RWPE2 (cell line): ENCODE results near the gene TNS3.
A peak's percentile ranks its signal among the peaks of the same experiment; 100 is the strongest.

Source experiments
- ATAC-seq: fragments of 200-7000 bp; cut with Tn5 transposase; 3 replicates; pipeline ENCODE4 v1.9.1; 2021; ENCODE audit warnings: low read depth
- DNase-seq: peaks from one replicate; pipeline ENCODE4 v3.0.0-alpha.2; 2020; ENCODE audit warnings: low spot score
- H3K27ac ChIP-seq: fragments of 450-650 bp; 2 replicates; pipeline ENCODE4 v1.5.1; 2017; ENCODE audit warnings: mild to moderate bottlenecking; ENCODE audit not compliant: poor library complexity, severe bottlenecking
- H3K27me3 ChIP-seq: fragments of 250-450 bp; sonication (Bioruptor Pico); 2 replicates; pipeline ENCODE4 v1.5.1; 2021; ENCODE audit warnings: mild to moderate bottlenecking, moderate library complexity; ENCODE audit not compliant: insufficient read depth, poor library complexity, severe bottlenecking
- H3K36me3 ChIP-seq: fragments of 250-450 bp; sonication (Bioruptor Pico); 2 replicates; pipeline ENCODE4 v1.5.1; 2020; ENCODE audit warnings: low read depth, mild to moderate bottlenecking, moderate library complexity
- H3K4me1 ChIP-seq: fragments of 250-450 bp; sonication (Bioruptor Pico); 2 replicates; pipeline ENCODE4 v1.5.1; 2021; ENCODE audit warnings: mild to moderate bottlenecking, moderate library complexity; ENCODE audit not compliant: insufficient read depth, poor library complexity, severe bottlenecking
- H3K4me3 ChIP-seq: fragments of 250-450 bp; sonication (Bioruptor Pico); 2 replicates; pipeline ENCODE4 v1.5.1; 2021; ENCODE audit warnings: mild to moderate bottlenecking, moderate library complexity; ENCODE audit not compliant: severe bottlenecking
- H3K9me3 ChIP-seq: fragments of 250-450 bp; sonication (Bioruptor Pico); 2 replicates; pipeline ENCODE4 v1.5.1; 2021; ENCODE audit warnings: mild to moderate bottlenecking, moderate library complexity; ENCODE audit not compliant: severe bottlenecking
- TF ChIP-seq, protein P1 (sequence below): fragments of 450-650 bp; IDR thresholded peaks from one replicate; pipeline ENCODE4 v1.5.1; 2017; ENCODE audit warnings: mild to moderate bottlenecking, moderate library complexity; ENCODE audit not compliant: poor library complexity, severe bottlenecking

TNS3 gene

DNA sequence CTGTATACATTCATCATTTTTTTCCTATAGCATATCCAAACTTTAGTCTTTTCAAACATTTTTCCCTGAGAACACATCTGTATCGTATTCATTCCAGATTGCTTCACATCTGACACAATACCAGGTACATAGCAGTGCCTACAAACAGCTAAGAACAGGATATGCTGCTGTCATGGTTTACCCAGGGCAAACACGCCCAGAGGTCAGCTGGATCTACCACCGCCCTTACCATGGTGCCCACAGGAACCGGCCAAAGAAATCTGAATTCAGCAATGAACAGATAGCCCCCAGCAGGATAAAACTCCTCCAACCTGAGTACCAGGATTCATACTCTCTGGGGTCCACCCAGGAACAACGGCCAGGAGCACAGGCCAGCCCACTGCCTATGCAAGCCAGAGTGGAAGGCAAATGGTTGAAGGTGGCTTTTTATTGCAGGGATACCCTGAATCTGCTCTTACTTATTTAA is 43.0 kb downstream of the TNS3 start:
- H3K27me3 ChIP-seq, result no peaks in the 10 kb centered on the region
- ATAC-seq, result peak; percentile 32; the same call in 2 of the 3 replicates
- TF ChIP-seq, protein P1, sequence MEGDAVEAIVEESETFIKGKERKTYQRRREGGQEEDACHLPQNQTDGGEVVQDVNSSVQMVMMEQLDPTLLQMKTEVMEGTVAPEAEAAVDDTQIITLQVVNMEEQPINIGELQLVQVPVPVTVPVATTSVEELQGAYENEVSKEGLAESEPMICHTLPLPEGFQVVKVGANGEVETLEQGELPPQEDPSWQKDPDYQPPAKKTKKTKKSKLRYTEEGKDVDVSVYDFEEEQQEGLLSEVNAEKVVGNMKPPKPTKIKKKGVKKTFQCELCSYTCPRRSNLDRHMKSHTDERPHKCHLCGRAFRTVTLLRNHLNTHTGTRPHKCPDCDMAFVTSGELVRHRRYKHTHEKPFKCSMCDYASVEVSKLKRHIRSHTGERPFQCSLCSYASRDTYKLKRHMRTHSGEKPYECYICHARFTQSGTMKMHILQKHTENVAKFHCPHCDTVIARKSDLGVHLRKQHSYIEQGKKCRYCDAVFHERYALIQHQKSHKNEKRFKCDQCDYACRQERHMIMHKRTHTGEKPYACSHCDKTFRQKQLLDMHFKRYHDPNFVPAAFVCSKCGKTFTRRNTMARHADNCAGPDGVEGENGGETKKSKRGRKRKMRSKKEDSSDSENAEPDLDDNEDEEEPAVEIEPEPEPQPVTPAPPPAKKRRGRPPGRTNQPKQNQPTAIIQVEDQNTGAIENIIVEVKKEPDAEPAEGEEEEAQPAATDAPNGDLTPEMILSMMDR, result no peak
- DNase-seq, result no peak
- no peak overlapping the region for H3K4me3 ChIP-seq
- H3K27ac ChIP-seq, result peak overlapping the region; percentile 43
- no peaks in the 10 kb centered on the region for H3K9me3 ChIP-seq
- H3K4me1 ChIP-seq, result peaks cover 40% of the 10 kb centered on the region
- no peaks in the 10 kb centered on the region; the same call in 1 of the 2 replicates for H3K36me3 ChIP-seq

DNA sequence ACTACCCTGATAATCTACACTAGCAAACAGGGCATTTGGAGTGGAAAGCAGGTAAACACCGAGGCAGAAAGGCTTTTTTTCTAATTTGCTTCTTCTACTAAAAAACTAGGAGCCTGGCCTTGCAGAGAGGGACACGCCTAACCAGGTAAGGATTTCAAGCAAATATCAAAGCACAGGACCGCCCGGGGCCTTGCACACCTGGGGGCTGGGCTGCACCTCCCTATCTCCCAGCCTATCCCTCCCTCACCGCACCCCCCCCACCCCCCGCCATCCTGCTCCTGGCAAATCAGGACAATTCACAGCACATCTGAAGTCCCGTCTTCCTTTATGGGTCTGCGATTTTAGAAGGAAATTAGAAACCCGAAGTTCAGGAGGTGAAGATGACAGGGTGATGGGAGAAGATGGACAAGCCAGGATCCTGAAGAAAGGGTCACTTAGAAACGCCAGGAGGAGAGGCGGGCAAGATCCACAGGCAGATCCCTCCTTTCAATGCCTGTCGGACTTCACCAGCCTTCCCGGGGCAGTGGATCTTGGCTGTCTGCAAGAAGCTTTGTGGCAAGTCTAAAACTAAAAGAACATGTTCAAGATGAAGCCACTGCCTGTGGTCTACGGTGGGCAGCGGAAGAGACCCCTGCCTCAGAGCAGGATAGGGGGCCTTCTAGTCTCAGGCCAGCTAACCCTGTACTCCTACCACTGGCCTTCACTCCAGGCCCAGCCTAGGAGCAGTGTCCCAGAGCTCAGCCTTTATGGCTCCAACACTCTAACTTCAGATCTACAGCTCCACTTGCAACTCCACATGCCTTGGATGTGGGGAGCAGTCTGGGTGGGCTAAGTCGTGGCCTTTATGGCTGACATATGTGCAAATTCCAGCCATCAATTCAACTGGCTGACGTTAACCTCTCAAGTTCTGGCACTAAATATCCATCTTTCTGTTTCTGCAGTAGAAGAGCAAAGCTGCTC is 43.9 kb downstream of the TNS3 start:
- TF ChIP-seq, protein P1, result no peak
- DNase-seq (no peak), ATAC-seq (no peak)
- no peaks in the 10 kb centered on the region for H3K27me3 ChIP-seq
- H3K9me3 ChIP-seq, result no peaks in the 10 kb centered on the region
- H3K4me1 ChIP-seq, result peaks cover 46% of the 10 kb centered on the region
- peak overlapping the region; percentile 43 for H3K27ac ChIP-seq
- H3K36me3 ChIP-seq, result no peaks in the 10 kb centered on the region; the same call in 1 of the 2 replicates
- H3K4me3 ChIP-seq, result no peak overlapping the region

DNA sequence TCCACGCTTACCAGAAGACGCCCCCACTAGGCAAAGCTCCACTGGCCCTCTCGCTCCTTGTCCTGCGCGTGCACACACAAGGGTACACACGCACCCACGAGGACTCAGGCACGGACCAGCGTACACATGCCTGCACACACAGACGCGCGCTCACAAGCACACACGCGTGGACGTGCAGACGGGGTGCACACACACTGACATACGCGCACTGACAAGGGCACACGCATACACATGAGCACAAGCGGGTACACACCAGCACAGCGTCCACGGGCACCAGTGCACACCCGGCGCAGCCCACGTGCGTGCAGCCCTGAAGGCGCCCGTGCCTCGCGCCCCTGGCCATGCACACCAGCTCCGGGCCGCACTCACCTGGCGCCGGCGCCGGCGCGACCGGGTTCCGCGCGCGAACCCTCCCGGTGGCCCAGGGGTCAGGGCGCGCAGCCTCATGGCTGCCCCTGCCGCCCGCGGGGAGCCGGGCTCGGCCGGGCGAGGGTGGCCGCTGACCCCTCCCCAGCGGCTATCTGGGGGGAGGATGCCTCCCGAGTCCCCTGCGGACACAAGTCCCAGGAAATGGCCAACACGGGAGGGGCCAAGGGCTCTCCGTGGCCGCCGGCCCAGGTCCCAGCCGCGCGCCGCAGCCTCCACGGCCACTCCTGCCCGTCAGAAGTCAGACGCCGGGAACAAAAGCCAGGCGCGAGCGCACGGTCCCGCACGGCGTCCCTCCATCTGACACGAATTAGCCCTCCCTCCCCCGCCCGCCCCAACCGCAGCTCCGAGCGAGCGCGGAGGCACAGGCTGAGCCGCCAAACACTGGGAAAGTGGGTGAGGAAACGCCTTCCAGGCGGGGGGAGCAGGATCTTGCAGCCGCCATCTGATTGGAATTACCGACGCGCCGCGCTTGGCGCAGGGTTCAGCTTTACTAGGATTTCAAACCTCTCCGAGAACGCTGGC is 45.0 kb downstream of the TNS3 start:
- Histone ChIP-seq H3K4me1 (peaks cover 46% of the 10 kb centered on the region), H3K9me3 (no peaks in the 10 kb centered on the region), H3K27ac (peak overlapping the region; percentile 43), H3K4me3 (peak overlapping the region; percentile 6), H3K27me3 (no peaks in the 10 kb centered on the region), H3K36me3 (no peaks in the 10 kb centered on the region; the same call in 1 of the 2 replicates)
- TF ChIP-seq, protein P1, result no peak
- no peak for DNase-seq
- no peak for ATAC-seq

DNA sequence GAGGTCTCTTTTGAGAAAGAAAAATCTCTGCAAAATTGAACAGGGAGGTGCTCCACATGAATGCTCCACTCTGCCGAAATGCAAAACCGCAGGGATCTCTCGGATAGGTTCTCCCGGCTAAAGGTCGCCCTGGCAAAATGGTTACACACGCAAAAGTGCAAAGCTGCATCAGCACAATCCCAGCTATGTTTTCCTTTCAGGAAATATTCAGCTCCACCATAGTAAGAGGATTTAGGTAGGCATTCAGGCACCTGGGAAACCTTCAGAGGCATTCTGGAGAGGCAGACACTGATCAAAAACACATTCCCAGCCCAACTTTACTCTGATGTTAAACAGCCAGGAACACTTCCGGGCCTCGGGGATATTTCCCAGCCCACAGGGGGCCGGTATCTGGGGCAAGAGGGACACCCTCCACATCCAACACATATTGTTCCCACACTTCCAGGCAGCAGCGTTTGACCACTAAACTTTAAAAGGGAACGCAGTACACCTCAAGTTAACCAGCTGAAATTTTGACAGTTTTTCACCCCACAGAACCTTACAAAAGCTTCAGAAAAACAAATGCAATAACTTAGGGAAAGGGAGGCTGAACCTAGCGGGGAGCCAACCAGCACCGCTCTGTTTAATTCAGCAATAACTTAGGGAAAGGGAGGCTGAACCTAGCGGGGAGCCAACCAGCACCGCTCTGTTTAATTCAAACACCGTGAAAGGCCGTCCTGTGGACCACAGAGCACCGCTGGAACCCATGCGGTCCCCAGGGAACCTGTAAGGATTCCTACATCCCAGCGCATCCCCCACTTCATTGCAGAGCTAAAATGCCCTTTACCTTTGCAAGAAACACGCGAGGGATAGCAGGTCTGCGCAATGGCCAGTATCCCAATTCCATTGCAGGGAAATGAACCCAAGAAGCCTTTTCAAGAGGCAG is 45.9 kb downstream of the TNS3 start:
- Histone ChIP-seq H3K9me3 (no peaks in the 10 kb centered on the region), H3K4me1 (peaks cover 46% of the 10 kb centered on the region), H3K36me3 (no peaks in the 10 kb centered on the region; the same call in 1 of the 2 replicates), H3K4me3 (no peak overlapping the region), H3K27me3 (no peaks in the 10 kb centered on the region), H3K27ac (peak overlapping the region; percentile 78)
- DNase-seq, result no peak
- no peak for ATAC-seq
- TF ChIP-seq, protein P1, result no peak
